GM19193 (cell line): Measurements from ENCODE around the gene DMBX1.

Source experiments
- POLR2A ChIP-seq: IDR thresholded peaks from 4 replicates; pipeline ENCODE4 v1.6.1; 2011; ENCODE audit not compliant: insufficient read depth, insufficient read length; ENCODE audit errors: extremely low read depth

The DMBX1 gene

GRCh38 chr1:46453449-46453848 is 36.2 kb upstream of the DMBX1 start:
- no peak for TF ChIP-seq POLR2A

- no peak for TF ChIP-seq POLR2A
Observed at GRCh38 chr1:46455951-46456350, 33.7 kb upstream of the DMBX1 start.

GRCh38 chr1:46456411-46456963 is 33.1 kb upstream of the DMBX1 start:
- TF ChIP-seq POLR2A: no peak

GRCh38 chr1:46457178-46457577 is 32.5 kb upstream of the DMBX1 start:
- TF ChIP-seq POLR2A: no peak

- no peak for TF ChIP-seq POLR2A
Observed at GRCh38 chr1:46458190-46458589, 31.4 kb upstream of the DMBX1 start.

- no peak for TF ChIP-seq POLR2A
Observed at GRCh38 chr1:46458846-46459245, 30.8 kb upstream of the DMBX1 start.

GRCh38 chr1:46459315-46459714 is 30.3 kb upstream of the DMBX1 start:
- TF ChIP-seq POLR2A: no peak

GRCh38 chr1:46461017-46461808 is 28.4 kb upstream of the DMBX1 start:
- TF ChIP-seq POLR2A: no peak

- TF ChIP-seq POLR2A: no peak
Observed at GRCh38 chr1:46461809-46462448, 27.7 kb upstream of the DMBX1 start.

- no peak for TF ChIP-seq POLR2A
Observed at GRCh38 chr1:46464013-46464548, 25.6 kb upstream of the DMBX1 start.

- TF ChIP-seq POLR2A: no peak
Observed at GRCh38 chr1:46464915-46465314, 24.7 kb upstream of the DMBX1 start.

GRCh38 chr1:46465981-46466476 is 23.6 kb upstream of the DMBX1 start:
- TF ChIP-seq POLR2A: no peak

- no peak for TF ChIP-seq POLR2A
Observed at GRCh38 chr1:46466477-46467182, 23.0 kb upstream of the DMBX1 start.

GRCh38 chr1:46467183-46467504 is 22.5 kb upstream of the DMBX1 start:
- TF ChIP-seq POLR2A: no peak

- no peak for TF ChIP-seq POLR2A
Observed at GRCh38 chr1:46469881-46470280, 19.8 kb upstream of the DMBX1 start.
